Measurements from ENCODE around the gene FAM50B. TPM values are rescaled to one million over a fixed set of nuclear protein-coding genes. Genes with fewer than 3 reads are reported as not detected.
A peak's percentile ranks its signal among the peaks of the same experiment; 100 is the strongest.

FAM50B gene
- total RNA-seq, 4 donors from 2014 or later, result 5.6 to 11.7 (median 6.7) TPM

GRCh38 chr6:3811191-3811590 lies 38.0 kb upstream of the FAM50B start:
- ATAC-seq (ENCODE audit: low FRiP score), result no peak
- TF ChIP-seq, protein P1, sequence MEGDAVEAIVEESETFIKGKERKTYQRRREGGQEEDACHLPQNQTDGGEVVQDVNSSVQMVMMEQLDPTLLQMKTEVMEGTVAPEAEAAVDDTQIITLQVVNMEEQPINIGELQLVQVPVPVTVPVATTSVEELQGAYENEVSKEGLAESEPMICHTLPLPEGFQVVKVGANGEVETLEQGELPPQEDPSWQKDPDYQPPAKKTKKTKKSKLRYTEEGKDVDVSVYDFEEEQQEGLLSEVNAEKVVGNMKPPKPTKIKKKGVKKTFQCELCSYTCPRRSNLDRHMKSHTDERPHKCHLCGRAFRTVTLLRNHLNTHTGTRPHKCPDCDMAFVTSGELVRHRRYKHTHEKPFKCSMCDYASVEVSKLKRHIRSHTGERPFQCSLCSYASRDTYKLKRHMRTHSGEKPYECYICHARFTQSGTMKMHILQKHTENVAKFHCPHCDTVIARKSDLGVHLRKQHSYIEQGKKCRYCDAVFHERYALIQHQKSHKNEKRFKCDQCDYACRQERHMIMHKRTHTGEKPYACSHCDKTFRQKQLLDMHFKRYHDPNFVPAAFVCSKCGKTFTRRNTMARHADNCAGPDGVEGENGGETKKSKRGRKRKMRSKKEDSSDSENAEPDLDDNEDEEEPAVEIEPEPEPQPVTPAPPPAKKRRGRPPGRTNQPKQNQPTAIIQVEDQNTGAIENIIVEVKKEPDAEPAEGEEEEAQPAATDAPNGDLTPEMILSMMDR (IDR thresholded peaks at IDR 0.05), result no peak
- DNase-seq (ENCODE audit: low spot score), result no peak

GRCh38 chr6:3812596-3812995 lies 36.6 kb upstream of the FAM50B start:
- DNase-seq (ENCODE audit: low spot score) (no peak), ATAC-seq (ENCODE audit: low FRiP score) (no peak)
- TF ChIP-seq, protein P1 (IDR thresholded peaks at IDR 0.05), result no peak

DNA sequence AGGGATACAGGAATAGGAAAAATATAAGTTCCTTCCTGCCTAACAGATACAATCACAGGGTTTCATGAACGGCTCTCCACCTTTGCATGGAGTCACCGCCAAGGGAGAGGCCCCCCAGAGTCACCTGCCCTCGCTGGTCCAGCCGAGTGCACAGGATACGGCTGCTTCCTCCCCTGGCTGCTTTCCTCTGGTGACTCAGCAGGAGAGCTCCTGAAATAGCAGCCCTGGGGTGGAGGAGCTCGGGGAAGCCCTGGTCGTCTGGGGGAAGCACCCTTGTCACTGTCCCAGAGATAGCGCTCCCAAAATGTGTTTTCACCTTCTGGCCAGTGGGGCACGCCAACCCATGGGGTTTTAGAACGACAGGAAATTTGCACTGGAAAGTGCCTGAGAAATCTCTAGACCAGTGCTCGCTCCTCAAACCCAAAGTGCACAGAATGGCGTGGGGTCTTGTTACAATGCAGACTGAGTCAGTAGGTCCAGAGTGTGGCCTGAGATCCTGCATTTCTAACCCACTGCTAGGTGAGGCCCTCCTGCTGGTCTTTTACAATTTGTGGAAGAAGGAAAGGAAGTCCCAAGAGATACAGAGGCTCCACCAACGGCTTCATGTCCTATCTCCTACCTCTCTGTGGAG lies 35.9 kb upstream of the FAM50B start:
- TF ChIP-seq, protein P1 (IDR thresholded peaks at IDR 0.05), result no peak
- ATAC-seq (ENCODE audit: low FRiP score), result peak; percentile 41
- DNase-seq (ENCODE audit: low spot score), result no peak

GRCh38 chr6:3813918-3814317 lies 35.3 kb upstream of the FAM50B start:
- DNase-seq (ENCODE audit: low spot score) (no peak), ATAC-seq (ENCODE audit: low FRiP score) (no peak)
- TF ChIP-seq, protein P1 (IDR thresholded peaks at IDR 0.05), result no peak

DNA sequence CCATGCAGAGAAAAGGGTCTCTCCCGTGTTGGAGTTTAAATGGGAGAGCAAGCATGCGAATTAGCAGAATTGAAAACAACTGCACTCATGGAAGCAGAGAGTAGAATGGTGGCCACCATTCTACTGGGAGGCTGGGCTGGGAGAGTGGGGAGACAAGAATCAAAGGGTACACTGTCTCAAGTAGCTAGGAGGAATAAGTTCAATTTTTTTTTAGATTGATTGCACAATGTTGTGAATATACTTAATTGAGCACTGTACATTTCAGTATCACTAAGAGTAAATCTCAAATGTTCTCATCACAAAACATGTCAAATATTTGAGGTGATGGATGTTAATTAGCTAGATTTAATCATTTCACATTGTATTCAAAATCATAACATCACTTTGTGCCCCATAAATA lies 34.6 kb upstream of the FAM50B start:
- ATAC-seq (ENCODE audit: low FRiP score) (no peak), DNase-seq (ENCODE audit: low spot score) (no peak)
- TF ChIP-seq, protein P1 (IDR thresholded peaks at IDR 0.05), result no peak

GRCh38 chr6:3816251-3816650 lies 32.9 kb upstream of the FAM50B start:
- ATAC-seq (ENCODE audit: low FRiP score), result no peak
- DNase-seq (ENCODE audit: low spot score), result no peak
- TF ChIP-seq, protein P1 (IDR thresholded peaks at IDR 0.05), result no peak

All from omental fat pad (tissue), 4 donors.